GM18519 (cell line): ENCODE results near the gene C1R.

Source experiments
- ATAC-seq: cut with Tn5 transposase; IDR thresholded peaks from one replicate; pipeline ENCODE4 v1.9.1; 2021; ENCODE audit warnings: mild to moderate bottlenecking, moderate library complexity; ENCODE audit not compliant: unreplicated experiment, low FRiP score

The C1R gene

GRCh38 chr12:7092229-7092985, at the start of gene C1R:
Gene C1R, minus strand, starts transcription at chr12:7092445. Its CDS starts 57 bp downstream, at chr12:7092388.
- no peak for ATAC-seq

- ATAC-seq, result no peak
These were observed 49.2 kb upstream of the C1R start for GRCh38 chr12:7141351-7142005.

- ATAC-seq, result no peak
These were observed 47.0 kb upstream of the C1R start for GRCh38 chr12:7139200-7139599.

DNA sequence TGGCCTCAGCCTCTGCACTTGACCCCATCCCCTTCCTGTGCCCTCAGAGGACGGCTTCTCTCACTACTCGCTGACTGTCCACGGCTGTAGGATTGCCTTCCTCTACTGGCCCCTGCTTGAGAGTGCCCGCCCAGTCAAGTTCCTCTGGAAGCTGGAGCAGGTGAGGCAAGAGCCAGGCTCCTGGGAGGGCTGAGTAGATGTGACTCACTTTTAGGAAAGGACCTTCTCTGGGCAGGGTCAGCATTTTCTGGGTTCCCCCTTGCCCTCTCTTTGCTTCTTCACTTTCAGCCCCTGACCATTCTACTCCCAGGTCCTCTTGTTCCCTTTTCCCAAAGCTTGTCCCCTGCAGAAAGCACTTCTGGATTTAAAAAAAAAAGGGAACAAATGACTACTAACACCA, 45.7 kb upstream of the C1R start:
- ATAC-seq, result no peak

DNA sequence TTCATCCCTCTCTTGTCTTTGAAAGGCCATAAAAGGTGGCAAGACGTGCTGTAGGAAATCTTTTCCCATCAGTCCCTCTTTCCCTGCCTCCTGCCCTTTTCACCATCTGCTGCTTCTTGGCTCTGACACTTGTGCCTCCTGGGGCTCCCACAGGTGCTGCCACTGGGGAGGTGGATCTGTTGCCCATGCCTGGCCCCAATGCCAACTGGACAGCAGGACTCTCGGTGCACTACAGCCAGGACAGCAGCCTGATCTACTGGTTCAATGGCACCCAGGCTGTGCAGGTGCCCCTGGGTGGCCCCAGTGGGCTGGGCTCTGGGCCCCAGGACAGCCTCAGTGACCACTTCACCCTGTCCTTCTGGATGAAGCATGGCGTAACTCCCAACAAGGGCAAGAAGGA, 44.4 kb upstream of the C1R start:
- no peak for ATAC-seq

GRCh38 chr12:7136071-7136470, 43.8 kb upstream of the C1R start:
- no peak for ATAC-seq

DNA sequence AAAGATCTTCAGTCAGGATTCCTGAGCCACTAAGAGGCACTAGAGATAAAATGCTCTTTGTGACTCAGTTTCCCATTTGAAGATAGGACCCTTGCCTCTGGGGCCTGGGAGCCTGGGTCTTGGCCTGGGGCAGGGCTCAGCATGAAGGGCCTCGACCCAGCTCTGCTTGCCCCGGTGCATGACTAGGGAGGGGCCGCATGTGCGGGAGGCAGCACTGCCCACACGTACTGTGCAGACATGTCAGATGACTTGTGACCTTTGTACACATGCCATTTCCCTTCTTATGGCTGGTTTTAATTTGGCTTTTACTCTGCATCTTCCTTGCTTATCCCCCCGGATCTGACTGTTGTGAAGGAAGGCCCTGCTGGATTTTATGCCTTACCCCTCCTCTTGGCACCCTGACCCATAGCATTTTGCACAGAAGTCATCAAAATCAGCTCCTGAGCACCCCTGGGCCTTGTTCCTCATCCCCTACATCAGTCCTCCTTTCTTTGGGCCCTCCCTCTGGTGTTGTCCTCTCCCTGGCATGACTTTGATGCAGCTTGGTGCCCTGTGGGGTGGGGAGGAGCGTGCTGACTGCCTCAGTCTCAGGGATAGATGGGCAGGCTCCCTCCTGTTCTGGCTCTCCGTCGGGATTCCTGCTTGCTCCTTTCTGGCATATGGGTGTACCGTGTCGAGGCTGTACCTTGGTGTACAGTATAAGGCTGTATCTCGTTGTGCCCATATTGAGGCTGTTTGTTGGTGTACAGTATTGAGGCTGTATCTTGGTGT, 42.3 kb upstream of the C1R start:
- no peak for ATAC-seq

GRCh38 chr12:7131502-7131866, 39.2 kb upstream of the C1R start:
- no peak for ATAC-seq

DNA sequence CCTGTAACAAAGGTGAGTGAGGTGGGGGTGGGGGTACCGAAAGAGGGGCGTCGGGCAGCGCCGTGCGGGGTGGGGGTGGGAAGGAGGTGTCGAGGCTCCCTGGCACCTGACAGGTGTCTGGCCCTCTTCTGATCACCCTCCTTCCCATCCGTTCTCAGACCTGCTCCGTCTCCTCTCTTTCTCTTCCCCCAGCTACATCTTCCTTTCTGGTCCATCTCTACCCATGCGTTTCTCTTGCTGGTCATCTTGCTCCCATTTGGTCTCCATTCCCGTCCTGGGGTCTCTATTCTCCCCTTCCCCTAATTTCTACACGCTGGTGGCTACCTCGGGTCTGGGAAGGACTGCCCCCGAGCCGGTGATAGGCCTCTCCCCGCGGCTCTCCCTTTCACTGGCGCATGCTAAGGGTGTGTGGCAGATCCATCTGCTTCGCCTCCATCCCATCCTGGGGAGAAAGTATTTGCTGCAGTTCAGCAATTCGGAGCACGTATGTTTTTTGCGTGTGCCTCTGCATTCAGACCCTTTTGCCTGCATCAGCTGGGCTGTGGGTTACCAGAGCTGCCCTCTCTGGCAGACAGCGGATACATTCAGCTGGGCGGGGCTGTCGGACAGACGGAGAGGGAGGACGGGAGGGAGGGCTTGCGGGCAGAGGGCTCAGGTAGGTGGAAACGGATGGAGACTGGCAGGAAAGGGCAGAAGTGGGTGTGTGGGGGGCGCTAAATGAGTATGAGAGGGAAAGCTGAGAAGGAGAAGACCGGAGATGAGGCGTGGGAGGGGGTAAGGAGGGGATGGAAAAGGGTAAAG, 38.7 kb upstream of the C1R start:
- no peak for ATAC-seq

GRCh38 chr12:7129872-7130691, 37.8 kb upstream of the C1R start, which contains the start of gene CLSTN3:
Gene CLSTN3, plus strand, starts transcription at chr12:7130371. Its CDS starts 278 bp downstream, at chr12:7130649.
- peak; percentile 59 for ATAC-seq

GRCh38 chr12:7129287-7129871, 37.1 kb upstream of the C1R start:
- no peak for ATAC-seq

DNA sequence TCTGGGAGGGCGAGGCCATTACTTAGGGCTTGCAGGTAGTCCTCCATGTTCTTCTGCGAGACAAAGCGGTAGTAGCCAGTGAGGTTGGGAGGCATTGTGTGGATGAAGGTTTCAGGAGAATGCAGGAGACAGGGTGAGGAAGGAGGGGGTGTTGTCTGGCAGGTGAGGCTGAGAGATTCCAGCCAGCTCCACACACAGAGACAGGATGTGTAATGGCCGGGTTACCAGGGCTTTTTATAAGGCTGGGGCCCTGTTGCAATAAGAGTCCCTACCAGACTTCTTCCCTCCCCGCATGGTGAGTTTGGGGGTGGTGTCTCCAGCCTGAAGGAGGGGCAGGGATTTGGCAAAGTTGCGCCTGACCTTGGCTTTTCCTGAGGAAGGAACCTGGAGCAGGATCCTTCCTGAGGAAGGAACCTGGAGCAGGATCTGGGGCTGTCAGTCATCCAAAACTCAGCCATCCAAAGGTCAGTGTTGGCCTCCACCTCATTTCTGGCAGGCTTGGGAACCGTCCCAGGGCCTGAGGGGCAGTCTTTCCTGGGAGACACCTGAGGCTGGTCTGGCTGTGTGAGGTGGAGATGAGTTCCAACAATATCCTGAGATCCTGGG, 36.5 kb upstream of the C1R start, which contains the start of gene RBP5:
Gene RBP5 (minus strand): TSS at position 209 of the 606 bp plus-strand sequence. CDS start 114 bp downstream, at position 95.
- no peak for ATAC-seq

DNA sequence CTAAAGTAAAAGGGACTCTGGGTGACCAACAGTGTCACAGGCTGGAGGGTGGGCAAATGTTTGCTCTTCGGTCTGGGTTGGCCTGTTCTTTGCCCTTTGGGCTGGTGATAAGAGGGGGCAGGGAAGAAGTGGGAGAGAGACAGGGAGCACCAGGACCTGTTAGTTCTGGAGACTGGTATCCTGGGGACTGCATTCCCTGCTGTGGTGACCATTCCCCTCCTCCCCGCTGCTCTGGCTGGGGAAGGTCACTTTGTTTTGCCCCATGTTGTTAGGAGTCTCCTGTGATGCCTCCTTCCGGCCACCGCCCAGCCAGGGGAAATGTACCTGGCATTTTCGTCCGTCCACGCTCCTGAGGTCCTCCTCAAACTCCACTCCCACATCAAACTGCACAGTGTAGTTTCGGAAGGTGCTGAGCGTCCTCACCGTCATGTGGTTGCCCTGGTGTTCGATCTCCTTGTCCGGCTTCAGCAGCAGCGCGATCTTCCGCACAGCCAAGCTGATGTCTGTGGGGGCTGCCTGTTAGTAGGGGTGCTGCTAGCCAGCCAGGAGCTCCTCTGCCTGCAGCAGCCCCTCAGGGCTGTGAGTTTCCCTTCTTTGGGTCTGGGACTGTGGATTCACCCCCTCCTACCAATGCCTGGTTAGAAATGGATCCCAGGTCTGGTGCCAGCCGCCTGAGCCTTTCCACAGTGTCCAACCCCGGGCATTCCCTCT, 35.8 kb upstream of the C1R start:
- no peak for ATAC-seq

GRCh38 chr12:7125632-7126227, 33.5 kb upstream of the C1R start:
- ATAC-seq, result no peak

- ATAC-seq, result no peak
These were observed 31.7 kb upstream of the C1R start for GRCh38 chr12:7123806-7124522.

- no peak for ATAC-seq
These were observed 30.8 kb upstream of the C1R start for GRCh38 chr12:7122811-7123769.
